ENCODE measurements around the gene CDC73. TPM values are rescaled to one million over a fixed set of nuclear protein-coding genes. Genes with fewer than 3 reads are reported as not detected.

The CDC73 gene
- total and polyA plus RNA-seq, 2 donors from 2014 or later, result 11.4 to 73.1 TPM

DNA sequence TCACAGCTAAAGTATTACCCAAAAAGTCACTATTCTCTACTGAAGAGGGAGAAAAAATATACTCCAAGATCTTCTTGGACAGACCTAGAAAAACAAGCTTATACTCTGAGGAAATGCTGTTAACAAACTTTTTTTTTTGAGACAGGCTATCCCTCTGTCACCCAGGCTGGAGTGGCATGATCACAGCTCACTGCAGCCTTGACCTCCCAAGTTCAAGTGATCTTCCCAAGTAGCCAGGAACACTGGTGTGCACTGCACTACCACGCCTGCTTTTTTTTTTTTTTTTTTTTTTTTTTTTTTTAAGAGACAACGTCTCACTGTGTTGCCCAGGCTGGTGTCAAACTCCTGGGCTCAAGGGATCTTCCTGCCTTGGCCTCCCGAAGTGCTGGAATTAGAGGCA lies 33.9 kb upstream of the CDC73 start:
- Histone ChIP-seq H3K9me3 (ENCODE audit: control insufficient read depth in 2 of 3, insufficient read depth in 1 of 3, low read length in 3 of 3) (no peaks in the 10 kb centered on the region), H3K4me3 (ENCODE audit: low read length in 3 of 3) (no peak overlapping the region), H3K36me3 (ENCODE audit: control insufficient read depth in 2 of 3, insufficient read depth in 3 of 3, low read length in 3 of 3) (peaks cover 2 to 16% (median 12%) of the 10 kb centered on the region in 3 donors), H3K27me3 (ENCODE audit: control insufficient read depth, insufficient read depth, low read length) (no peaks in the 10 kb centered on the region), H3K27ac (ENCODE audit: low read depth in 2 of 2, low read length in 2 of 2) (no peak overlapping the region), H3K9ac (ENCODE audit: low read length in 3 of 3) (no peak overlapping the region), H3K4me1 (ENCODE audit: control insufficient read depth in 2 of 3, insufficient read depth in 2 of 3, low read depth in 1 of 3, low read length in 3 of 3) (no peaks in the 10 kb centered on the region)
- intact Hi-C loops (cut with DNase I), result no loop called here
- FAIRE-seq (no peak), DNase-seq (no peak)
- TF ChIP-seq, protein P1, sequence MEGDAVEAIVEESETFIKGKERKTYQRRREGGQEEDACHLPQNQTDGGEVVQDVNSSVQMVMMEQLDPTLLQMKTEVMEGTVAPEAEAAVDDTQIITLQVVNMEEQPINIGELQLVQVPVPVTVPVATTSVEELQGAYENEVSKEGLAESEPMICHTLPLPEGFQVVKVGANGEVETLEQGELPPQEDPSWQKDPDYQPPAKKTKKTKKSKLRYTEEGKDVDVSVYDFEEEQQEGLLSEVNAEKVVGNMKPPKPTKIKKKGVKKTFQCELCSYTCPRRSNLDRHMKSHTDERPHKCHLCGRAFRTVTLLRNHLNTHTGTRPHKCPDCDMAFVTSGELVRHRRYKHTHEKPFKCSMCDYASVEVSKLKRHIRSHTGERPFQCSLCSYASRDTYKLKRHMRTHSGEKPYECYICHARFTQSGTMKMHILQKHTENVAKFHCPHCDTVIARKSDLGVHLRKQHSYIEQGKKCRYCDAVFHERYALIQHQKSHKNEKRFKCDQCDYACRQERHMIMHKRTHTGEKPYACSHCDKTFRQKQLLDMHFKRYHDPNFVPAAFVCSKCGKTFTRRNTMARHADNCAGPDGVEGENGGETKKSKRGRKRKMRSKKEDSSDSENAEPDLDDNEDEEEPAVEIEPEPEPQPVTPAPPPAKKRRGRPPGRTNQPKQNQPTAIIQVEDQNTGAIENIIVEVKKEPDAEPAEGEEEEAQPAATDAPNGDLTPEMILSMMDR (IDR thresholded peaks at IDR 0.05; ENCODE audit: borderline replicate concordance, extremely low read depth, insufficient read depth), result no peak

DNA sequence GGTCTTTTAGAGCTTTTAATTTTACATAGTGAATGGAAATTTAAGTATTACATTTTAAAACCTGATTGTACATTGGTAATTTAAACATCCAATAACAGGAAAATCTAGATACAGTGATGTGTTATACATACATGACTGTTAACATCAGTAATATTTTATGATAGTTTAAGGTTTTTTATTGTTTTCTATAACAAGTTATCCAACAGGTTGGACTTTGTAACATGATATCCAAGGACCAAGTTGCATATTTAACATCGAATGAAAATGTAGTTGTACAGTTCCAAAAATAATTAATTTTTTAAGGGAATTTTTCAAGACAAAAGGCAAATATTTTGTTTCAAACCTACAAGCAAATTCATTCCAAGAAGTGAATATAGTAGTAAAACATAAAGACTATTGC lies 31.0 kb upstream of the CDC73 start:
- TF ChIP-seq, protein P1 (IDR thresholded peaks at IDR 0.05; ENCODE audit: borderline replicate concordance, extremely low read depth, insufficient read depth), result no peak
- intact Hi-C loops (cut with DNase I), result no loop called here
- peaks cover 0 to 5% (median 2%) of the 10 kb centered on the region in 3 donors for H3K36me3 ChIP-seq (ENCODE audit: control insufficient read depth in 2 of 3, insufficient read depth in 3 of 3, low read length in 3 of 3)
- FAIRE-seq, result peak; percentile 46
- H3K4me1 ChIP-seq (ENCODE audit: control insufficient read depth in 2 of 3, insufficient read depth in 2 of 3, low read depth in 1 of 3, low read length in 3 of 3), result no peaks in the 10 kb centered on the region
- H3K9ac ChIP-seq (ENCODE audit: low read length in 3 of 3), result no peak overlapping the region
- DNase-seq, result no peak
- H3K27me3 ChIP-seq (ENCODE audit: control insufficient read depth, insufficient read depth, low read length), result no peaks in the 10 kb centered on the region
- H3K4me3 ChIP-seq (ENCODE audit: low read length in 3 of 3), result no peak overlapping the region
- no peaks in the 10 kb centered on the region for H3K9me3 ChIP-seq (ENCODE audit: control insufficient read depth in 2 of 3, insufficient read depth in 1 of 3, low read length in 3 of 3)
- H3K27ac ChIP-seq (ENCODE audit: low read depth in 2 of 2, low read length in 2 of 2), result no peak overlapping the region

DNA sequence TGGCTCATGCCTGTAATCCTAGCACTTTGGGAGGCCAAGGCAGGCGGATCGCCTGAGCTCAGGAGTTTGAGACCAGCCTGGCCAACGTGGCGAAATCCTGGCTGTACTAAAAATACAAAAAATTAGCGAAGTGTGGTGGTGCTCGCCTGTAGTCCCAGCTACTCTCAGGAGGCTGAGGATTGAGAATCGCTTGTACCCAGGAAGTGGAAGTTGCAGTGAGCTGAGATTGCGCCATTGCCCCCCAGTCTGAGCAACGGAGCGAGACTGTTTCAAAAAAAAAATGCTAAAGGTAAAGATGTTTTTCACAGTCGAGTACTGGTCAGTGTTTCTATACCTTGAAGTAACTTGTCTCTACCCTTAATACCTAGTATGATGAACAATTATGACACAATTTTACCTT lies 27.7 kb upstream of the CDC73 start:
- no peak overlapping the region for H3K4me3 ChIP-seq (ENCODE audit: low read length in 3 of 3)
- no peak overlapping the region for H3K9ac ChIP-seq (ENCODE audit: low read length in 3 of 3)
- intact Hi-C loops (cut with DNase I), result no loop called here
- H3K27me3 ChIP-seq (ENCODE audit: control insufficient read depth, insufficient read depth, low read length), result no peaks in the 10 kb centered on the region
- no peak overlapping the region for H3K27ac ChIP-seq (ENCODE audit: low read depth in 2 of 2, low read length in 2 of 2)
- peaks cover 0 to 8% (median 0%) of the 10 kb centered on the region in 3 donors for H3K36me3 ChIP-seq (ENCODE audit: control insufficient read depth in 2 of 3, insufficient read depth in 3 of 3, low read length in 3 of 3)
- DNase-seq (no peak), FAIRE-seq (no peak)
- H3K9me3 ChIP-seq (ENCODE audit: control insufficient read depth in 2 of 3, insufficient read depth in 1 of 3, low read length in 3 of 3), result no peaks in the 10 kb centered on the region
- TF ChIP-seq, protein P1 (IDR thresholded peaks at IDR 0.05; ENCODE audit: borderline replicate concordance, extremely low read depth, insufficient read depth), result no peak
- no peaks in the 10 kb centered on the region for H3K4me1 ChIP-seq (ENCODE audit: control insufficient read depth in 2 of 3, insufficient read depth in 2 of 3, low read depth in 1 of 3, low read length in 3 of 3)

DNA sequence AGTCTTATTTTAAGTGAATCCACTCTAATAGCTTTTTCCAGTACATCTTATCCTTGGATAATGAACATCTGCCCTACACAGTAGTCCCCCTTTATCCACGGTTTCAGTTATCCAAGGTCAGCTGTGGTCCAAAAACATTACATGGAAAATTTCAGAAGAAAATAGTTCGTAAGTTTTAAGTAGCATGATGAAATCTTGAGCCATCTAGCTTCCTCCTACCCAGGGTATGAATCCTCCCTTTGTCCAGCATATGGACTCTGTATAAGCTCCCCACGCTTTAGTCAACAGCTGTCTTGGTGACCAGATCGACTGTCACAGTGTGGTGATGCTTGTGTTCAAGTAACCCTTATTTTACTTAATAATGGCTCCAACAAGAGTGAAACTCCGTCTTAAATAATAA lies 19.2 kb upstream of the CDC73 start:
- H3K4me1 ChIP-seq (ENCODE audit: control insufficient read depth in 2 of 3, insufficient read depth in 2 of 3, low read depth in 1 of 3, low read length in 3 of 3), result peaks cover 0 to 10% (median 8%) of the 10 kb centered on the region in 3 donors
- no peak for FAIRE-seq

More for the DNA sequence above, 19.2 kb upstream of the CDC73 start:
- Histone ChIP-seq H3K36me3 (ENCODE audit: control insufficient read depth in 2 of 3, insufficient read depth in 3 of 3, low read length in 3 of 3) (peaks cover 4 to 11% (median 4%) of the 10 kb centered on the region in 3 donors), H3K9me3 (ENCODE audit: control insufficient read depth in 2 of 3, insufficient read depth in 1 of 3, low read length in 3 of 3) (no peaks in the 10 kb centered on the region), H3K27ac (ENCODE audit: low read depth in 2 of 2, low read length in 2 of 2) (no peak overlapping the region), H3K9ac (ENCODE audit: low read length in 3 of 3) (no peak overlapping the region), H3K4me3 (ENCODE audit: low read length in 3 of 3) (no peak overlapping the region), H3K27me3 (ENCODE audit: control insufficient read depth, insufficient read depth, low read length) (no peaks in the 10 kb centered on the region)
- TF ChIP-seq, protein P1 (IDR thresholded peaks at IDR 0.05; ENCODE audit: borderline replicate concordance, extremely low read depth, insufficient read depth), result no peak
- DNase-seq, result no peak
- intact Hi-C loops (cut with DNase I), result no loop called here
